Prostate gland (tissue), 2 donors: ENCODE data around the gene LONRF2.

ENCODE experiments used
- CTCF ChIP-seq, 4 experiments: fragments of 200-600 bp in 2 of 4; fragments of 450-650 bp in 2 of 4; sonication (generic) in 2 of 4; IDR thresholded peaks; 1 replicate in 3 of 4; 2 replicates in 1 of 4; pipeline ENCODE4 v1.5.1; 2016 to 2019; ENCODE audit warnings: antibody characterized with exemption in 4 of 4, mild to moderate bottlenecking in 2 of 4, moderate library complexity in 2 of 4
- POLR2AphosphoS5 ChIP-seq: sonication (generic); formaldehyde crosslinking; IDR thresholded peaks from one replicate; pipeline ENCODE4 v1.6.1; 2017; ENCODE audit warnings: antibody characterized with exemption

GRCh38 chr2:100254646-100255210 lies 67.6 kb downstream of the LONRF2 start:
- no peak for TF ChIP-seq CTCF (IDR thresholded peaks at IDR 0.05)
- no peak for TF ChIP-seq POLR2AphosphoS5
